Measurements from ENCODE around the gene IL4I1.

DNA sequence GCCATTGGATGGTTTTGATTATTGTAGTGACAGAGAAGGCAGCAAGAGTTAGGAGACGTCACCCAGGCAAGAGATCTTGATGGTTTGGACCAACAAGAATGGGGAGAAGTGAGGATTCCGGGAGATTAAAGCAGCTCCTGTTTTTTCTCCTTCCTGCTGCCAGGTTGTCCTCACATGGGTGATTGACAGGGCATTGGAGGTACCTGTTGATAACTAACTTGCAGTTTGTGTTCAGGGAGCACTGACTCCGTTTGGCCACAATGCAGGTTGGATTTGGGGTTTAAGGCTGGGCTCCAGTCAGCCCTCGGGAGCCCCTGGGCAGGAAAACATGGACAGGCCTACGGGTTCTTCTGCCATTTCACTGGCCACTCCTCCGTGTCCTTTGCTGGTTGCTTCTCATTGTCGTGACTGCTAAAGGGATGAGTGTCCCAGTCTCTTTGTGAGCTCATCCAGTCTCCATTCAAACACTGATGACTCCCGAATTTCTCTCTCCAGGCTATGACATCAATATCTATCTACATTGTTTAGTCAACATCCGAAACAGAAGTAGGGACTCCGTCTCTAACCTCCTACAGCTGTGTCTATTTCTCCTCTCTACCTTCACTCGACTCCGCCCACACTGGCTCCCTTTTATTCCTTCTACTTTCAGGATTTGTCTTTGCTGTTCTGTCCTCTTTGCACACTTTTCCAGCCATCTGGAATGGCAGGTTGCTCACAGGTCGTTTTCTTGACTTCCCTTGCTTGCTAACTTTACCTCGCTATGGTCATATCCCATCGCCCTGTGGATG lies 47.1 kb downstream of the IL4I1 start:
- TF ChIP-seq EP300 (IDR thresholded peaks at IDR 0.05) (no peak), POLR2A (IDR thresholded peaks at IDR 0.05) (no peak)
